HG02870 (cell line): ENCODE data around the gene NMUR2.

Experiments used
- ATAC-seq: cut with Tn5 transposase; IDR thresholded peaks from one replicate; pipeline ENCODE4 v1.9.1; 2021; ENCODE audit warnings: mild to moderate bottlenecking, moderate library complexity; ENCODE audit not compliant: unreplicated experiment

The NMUR2 gene, protein sequence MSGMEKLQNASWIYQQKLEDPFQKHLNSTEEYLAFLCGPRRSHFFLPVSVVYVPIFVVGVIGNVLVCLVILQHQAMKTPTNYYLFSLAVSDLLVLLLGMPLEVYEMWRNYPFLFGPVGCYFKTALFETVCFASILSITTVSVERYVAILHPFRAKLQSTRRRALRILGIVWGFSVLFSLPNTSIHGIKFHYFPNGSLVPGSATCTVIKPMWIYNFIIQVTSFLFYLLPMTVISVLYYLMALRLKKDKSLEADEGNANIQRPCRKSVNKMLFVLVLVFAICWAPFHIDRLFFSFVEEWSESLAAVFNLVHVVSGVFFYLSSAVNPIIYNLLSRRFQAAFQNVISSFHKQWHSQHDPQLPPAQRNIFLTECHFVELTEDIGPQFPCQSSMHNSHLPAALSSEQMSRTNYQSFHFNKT

DNA sequence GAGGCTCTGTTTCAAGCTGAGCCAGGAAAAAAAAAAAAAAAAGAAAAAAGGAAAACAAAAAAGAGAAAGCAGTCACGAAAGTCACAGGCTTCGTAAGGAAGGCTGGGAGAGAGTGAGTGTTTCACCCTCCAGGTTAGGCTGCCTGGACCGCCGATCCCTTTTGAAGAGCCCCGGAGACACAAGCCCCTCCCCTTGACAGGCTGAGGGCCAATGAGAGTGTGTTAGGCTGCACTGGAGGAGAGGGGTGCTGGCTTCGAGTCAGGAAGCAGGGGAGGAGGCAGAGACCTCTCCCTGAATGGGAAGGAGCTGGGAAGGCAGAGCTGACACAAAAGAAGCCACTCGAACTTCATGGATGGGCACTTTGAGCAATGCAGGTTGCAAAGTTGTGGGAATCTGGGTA lies at the start of gene NMUR2:
TSS of gene NMUR2 (minus strand) at position 135 of the 400 bp plus-strand sequence. CDS start 166 bp downstream, outside the sequence.
- ATAC-seq: no peak

DNA sequence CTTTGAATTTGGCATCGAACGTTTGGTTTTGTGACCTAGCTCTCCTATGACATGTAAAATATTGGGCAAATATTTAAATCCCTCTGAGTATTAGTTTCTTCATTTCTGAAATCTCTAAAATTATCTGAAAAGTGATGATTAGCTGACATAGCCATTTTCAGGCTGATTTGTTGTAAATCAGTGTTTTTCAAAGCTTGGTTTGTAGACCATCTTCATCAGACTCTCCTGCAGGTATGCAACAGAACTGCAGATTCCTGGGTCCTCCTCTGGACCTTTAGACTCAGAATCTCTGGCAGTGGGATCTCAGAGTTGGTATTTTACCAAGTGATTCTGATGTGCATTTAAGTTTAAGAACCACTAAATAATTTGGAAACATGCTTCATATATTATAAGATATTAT lies 38.9 kb upstream of the NMUR2 start:
- no peak for ATAC-seq

GRCh38 chr5:152439791-152440190 lies 34.7 kb upstream of the NMUR2 start:
- ATAC-seq: no peak

- ATAC-seq: no peak
These were observed 32.8 kb upstream of the NMUR2 start for GRCh38 chr5:152437866-152438265.

DNA sequence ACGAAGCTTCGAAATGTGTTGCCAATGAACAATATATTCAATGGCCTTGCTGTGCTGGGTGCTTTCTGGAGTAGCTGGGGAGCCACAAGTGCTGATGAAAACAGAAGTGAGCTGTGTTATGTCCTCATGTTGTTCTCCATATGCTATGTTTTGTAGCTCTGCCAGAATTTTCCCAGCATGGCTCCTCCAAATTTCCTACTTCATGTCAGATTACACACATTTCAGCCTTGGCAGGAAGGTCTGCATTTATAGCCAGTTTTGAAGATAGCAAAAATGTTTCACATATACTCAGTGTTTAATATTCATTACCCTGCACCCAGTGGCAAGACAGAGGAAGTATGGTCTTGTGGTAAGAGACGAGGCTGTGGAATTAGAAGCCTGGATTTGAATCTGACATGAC lies 22.6 kb upstream of the NMUR2 start:
- no peak for ATAC-seq

GRCh38 chr5:152425083-152425482 lies 20.0 kb upstream of the NMUR2 start:
- ATAC-seq: no peak

DNA sequence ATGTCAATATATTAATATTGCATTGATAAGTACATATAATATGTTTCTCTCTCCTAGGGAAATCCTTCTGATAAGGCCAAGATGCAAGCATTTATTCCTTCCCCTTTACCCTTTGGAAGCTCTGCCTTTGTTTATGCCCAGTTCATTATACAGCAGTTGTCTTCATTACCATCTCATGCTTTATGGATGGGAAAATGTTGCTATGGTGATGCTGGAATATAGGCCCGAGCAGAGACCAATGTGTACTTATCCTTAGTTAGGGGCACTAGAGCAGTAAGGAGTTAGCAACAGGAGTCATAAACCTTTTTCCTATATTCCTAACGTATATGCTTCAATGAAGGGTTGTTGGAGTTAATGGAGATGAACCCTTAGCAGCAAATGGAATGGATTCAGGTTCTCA lies 19.4 kb upstream of the NMUR2 start:
- no peak for ATAC-seq

DNA sequence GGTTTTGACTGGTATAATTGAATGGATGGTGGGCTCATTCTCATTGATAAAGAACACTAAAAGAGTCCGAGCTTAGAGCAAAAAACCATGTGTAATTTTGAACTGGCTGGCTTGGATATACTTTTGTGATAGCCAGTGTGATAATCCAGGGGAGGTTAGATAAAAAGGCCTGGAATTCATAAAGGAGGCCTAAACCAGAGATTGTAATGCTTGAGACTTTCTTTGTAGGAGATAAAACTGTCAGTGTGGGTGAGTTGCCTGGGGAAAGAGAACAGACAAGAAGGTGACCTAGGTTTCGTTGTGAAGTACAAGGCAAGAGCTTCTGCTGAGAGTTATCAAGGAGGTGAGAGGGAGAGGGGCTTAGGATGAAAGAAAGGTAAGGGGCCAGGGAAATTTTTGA lies 17.0 kb upstream of the NMUR2 start:
- ATAC-seq: no peak

DNA sequence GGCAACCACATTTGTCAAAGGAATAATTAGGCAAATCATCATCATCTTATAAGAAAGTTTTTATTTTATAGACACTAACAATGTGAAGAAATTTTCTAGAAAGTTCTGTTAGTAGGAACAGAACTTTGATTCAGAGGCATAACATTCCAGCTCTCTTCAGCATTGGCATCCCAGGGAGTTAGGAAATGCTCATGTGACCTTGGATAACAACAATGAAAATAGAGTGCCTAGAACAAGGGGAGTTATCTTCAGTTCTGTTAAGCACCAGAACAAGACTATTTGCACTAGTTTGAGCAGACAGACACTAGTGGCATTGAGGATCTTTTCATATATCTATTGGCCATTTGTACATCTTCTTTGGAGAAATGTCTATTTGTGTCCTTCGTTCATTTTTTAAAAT lies 7.0 kb upstream of the NMUR2 start:
- no peak for ATAC-seq

DNA sequence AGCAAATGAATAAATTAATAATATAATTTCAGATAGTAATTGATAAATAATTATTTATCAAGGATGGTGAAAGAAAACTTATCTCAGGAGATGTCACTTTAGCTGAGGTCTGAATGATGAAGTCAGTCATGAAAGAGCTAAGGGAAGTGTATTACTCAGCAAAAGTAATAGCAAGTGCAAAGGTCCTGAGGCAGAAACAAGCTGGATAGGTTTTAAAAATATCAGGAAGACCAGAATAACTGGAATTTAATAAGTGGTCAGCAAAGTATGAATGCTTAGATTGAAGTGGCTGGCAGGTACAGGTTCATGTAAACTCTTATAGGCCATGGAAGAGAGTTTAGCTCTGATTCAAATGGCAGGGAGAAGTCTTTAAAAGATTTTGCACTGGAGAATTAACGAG lies 1.0 kb upstream of the NMUR2 start:
- ATAC-seq: no peak

GRCh38 chr5:152404494-152404893 lies 585 bp downstream of the NMUR2 start:
- ATAC-seq: no peak

- ATAC-seq: no peak
These were observed 2.0 kb downstream of the NMUR2 start for GRCh38 chr5:152403046-152403445.

DNA sequence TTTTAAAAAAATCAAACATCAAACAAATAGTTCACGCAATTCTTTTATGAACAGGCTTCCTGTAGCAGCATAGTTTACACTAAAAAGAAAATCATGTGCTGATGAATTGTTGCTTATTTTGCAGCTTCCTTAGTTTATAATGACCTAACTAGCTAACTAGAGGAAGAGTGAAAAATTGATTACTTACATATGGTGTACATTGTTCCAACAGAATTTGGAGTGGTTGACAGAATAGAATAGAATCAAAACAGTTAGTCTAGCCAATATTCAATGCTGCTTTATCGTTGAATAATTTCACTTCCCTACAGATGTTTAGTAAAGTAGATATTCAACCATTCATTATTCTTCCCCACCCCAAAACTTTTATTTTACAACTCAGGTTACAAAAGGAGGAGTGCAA lies 4.2 kb downstream of the NMUR2 start:
- no peak for ATAC-seq

DNA sequence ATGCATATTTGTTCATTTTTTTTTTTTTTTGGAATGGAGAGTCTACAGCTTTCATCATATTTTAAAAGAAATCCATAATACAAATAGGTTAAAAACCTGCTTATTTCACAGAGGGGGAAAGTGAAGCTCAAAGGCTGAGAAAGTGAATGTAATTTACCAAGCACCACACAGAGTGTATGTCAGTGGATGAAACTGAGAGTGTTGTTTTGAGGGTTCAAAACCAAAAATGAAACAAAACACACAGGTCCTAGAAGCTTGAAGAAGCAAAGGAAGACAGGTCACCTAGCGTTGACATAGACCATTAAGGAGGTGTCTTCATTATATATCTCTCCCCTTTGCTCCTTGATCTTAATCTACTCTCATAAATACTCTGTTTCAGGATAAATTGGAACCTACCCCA lies 7.5 kb downstream of the NMUR2 start:
- peak; percentile 95 for ATAC-seq

GRCh38 chr5:152393441-152393840 lies 11.6 kb downstream of the NMUR2 start:
- ATAC-seq: no peak

- no peak for ATAC-seq
These were observed 15.8 kb downstream of the NMUR2 start for GRCh38 chr5:152389208-152389849.

- ATAC-seq: no peak
These were observed 16.5 kb downstream of the NMUR2 start for GRCh38 chr5:152388610-152389009.

DNA sequence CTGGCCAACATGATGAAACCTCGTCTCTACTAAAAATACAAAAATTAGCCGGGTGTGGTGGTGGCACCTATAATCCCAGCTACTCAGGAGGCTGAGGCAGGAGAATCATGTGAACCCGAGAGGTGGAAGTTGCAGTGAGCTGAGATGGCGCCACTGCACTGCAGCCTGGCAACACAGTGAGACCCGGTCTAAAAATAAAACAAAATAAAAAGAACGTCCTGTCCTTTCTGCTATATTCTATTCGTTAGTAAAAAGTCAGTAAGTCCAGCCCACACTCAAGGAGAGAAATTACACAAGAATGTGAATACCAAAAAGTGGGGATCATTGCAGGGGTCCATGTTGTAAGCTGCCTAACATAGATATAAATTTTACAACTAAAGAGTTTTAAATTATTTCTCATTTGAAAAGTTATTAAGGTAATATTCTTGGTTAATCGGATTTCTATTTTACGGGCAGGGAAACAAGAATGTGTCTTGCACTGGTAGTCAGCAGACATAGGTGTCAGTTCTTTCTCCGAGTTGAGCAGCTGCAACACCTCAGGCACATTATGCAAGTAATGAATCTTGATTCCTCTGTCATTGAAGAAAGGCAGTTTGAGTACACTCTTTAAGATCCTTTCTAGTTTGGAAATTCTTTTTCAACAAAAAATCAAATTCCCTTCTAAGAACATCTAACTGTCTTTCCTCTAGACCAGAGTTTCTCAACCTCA lies 24.5 kb downstream of the NMUR2 start:
- no peak for ATAC-seq

DNA sequence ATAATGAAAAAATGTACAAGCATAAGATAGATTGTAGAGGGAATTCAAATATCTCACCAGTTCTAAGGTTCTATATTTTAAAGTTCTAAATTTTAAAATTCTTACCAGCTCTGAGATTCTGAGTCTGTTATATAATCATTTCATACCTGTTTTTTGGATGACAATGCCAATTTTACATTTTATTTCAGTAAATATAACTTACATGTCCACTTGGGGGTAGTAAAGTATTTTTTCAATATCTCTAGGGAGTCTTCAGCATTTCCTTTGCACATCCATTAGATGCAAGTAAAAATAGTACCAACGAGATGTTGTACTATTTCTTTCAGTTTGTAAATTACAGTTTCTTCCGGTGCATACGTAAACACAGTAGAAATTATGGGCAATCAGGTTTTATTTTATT lies 25.7 kb downstream of the NMUR2 start:
- ATAC-seq: no peak

DNA sequence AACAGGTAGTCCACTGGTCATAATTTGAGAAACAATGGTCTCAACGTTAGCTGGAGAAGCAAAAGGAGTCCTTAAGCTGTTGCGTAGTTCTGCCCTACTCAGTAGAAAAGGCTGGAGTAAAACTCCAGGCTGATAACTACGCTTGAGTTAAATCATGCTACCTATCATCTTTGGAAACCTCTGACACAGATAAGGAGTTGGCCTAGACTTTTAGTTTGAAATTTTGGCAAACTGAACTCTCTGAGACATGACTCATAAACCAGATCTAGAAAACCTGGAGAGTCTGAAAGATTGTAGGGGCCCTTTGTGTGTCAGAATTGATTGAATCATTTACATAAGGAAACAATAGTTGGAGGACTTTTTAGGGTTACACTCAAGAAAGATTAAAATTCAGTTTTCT lies 26.3 kb downstream of the NMUR2 start:
- no peak for ATAC-seq

DNA sequence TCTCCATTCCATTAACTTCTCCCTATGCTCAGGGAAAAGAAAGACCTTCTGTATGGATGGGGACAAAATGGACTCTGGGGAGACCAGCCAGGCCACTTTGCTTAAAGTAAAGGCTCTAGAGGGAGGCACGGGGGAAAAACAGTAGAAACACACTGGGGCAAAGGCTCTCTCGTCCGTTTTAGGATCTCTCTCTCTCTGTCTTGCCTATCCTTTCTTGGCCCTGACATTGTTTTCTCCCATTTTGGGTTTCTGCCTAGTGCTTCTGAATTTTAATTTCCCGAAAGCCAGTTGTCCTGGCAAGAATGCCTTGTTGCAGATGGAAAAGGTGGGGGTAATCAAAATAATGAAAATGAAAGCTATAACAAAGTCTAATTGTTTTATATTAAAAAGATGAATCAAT lies 28.2 kb downstream of the NMUR2 start:
- no peak for ATAC-seq

GRCh38 chr5:152374711-152375275 lies 30.3 kb downstream of the NMUR2 start:
- no peak for ATAC-seq
